ENCODE data around the gene EGFR.

GRCh38 chr7:55135462-55135861, 116.6 kb downstream of the EGFR start:
- TF ChIP-seq CTCF (IDR thresholded peaks at IDR 0.05; ENCODE audit: low read depth, low read length) (no peak), POLR2A (IDR thresholded peaks at IDR 0.05; ENCODE audit: extremely low read depth, insufficient read length) (no peak), MAX (IDR thresholded peaks at IDR 0.05; ENCODE audit: low read depth, low read length) (no peak)
